ENCODE results near the gene SORL1.

Gene SORL1

GRCh38 chr11:121543836-121544380 is 91.8 kb downstream of the SORL1 start:
- ChIA-PET CTCF (no interaction called here), POLR2A (no interaction called here)
- TF ChIP-seq LEF1 (IDR thresholded peaks at IDR 0.05; ENCODE audit: borderline replicate concordance) (no peak), SUZ12 (IDR thresholded peaks at IDR 0.05) (no peak), ELF4 (IDR thresholded peaks at IDR 0.05) (no peak), FOXK2 (IDR thresholded peaks at IDR 0.05) (no peak), FOXM1 (IDR thresholded peaks at IDR 0.05; ENCODE audit: borderline replicate concordance) (no peak), HDGF (IDR thresholded peaks at IDR 0.05; ENCODE audit: borderline replicate concordance) (no peak), NFRKB (IDR thresholded peaks at IDR 0.05) (no peak), ARNT (IDR thresholded peaks at IDR 0.05) (no peak)
- TF ChIP-seq, protein P1, sequence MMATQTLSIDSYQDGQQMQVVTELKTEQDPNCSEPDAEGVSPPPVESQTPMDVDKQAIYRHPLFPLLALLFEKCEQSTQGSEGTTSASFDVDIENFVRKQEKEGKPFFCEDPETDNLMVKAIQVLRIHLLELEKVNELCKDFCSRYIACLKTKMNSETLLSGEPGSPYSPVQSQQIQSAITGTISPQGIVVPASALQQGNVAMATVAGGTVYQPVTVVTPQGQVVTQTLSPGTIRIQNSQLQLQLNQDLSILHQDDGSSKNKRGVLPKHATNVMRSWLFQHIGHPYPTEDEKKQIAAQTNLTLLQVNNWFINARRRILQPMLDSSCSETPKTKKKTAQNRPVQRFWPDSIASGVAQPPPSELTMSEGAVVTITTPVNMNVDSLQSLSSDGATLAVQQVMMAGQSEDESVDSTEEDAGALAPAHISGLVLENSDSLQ (IDR thresholded peaks at IDR 0.05), result no peak
- no peak for DNase-seq (ENCODE audit: extremely low spot score)

GRCh38 chr11:121544956-121545355 is 92.8 kb downstream of the SORL1 start:
- DNase-seq (ENCODE audit: extremely low spot score), result no peak
- CTCF ChIA-PET, result no interaction called here
- TF ChIP-seq FOXM1 (IDR thresholded peaks at IDR 0.05; ENCODE audit: borderline replicate concordance), result no peak
- TF ChIP-seq SUZ12 (IDR thresholded peaks at IDR 0.05), result no peak
- no peak for TF ChIP-seq ELF4 (IDR thresholded peaks at IDR 0.05)
- POLR2A ChIA-PET, result no interaction called here

DNA sequence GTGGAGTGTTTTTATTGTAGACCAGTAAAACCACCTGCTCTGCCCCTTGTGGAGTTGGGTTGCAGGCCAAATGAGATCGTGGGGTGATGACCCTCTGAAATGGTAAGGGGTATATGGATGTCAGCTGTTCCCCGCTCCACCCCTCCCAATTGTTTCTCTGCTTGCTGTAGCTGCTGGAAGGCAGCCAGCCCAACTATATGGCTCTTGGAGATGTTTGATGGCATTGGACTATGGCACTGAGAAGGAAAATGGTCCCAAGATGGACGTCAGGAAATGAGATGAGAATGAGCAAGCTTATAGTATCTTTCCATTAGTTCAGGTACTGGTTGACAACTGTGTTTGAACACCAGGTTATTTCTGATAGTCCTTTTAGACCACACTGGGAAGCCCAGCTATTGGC is 95.5 kb downstream of the SORL1 start:
- ChIA-PET POLR2A (no interaction called here), CTCF (no interaction called here)
- TF ChIP-seq SUZ12 (IDR thresholded peaks at IDR 0.05) (no peak), FOXK2 (IDR thresholded peaks at IDR 0.05) (no peak), FOXA1 (IDR thresholded peaks at IDR 0.05) (no peak), ZNF384 (IDR thresholded peaks at IDR 0.05) (no peak), CTBP1 (IDR thresholded peaks at IDR 0.05; ENCODE audit: borderline replicate concordance) (no peak)
- TF ChIP-seq, protein P1 (IDR thresholded peaks at IDR 0.05), result no peak

GRCh38 chr11:121550247-121551030 is 98.3 kb downstream of the SORL1 start:
- DNase-seq (ENCODE audit: extremely low spot score), result no peak
- TF ChIP-seq L3MBTL2 (conservative IDR thresholded peaks at IDR 0.05) (no peak), ZNF384 (IDR thresholded peaks at IDR 0.05) (no peak), HDGF (IDR thresholded peaks at IDR 0.05; ENCODE audit: borderline replicate concordance) (no peak), ARNT (IDR thresholded peaks at IDR 0.05) (no peak), LEF1 (IDR thresholded peaks at IDR 0.05; ENCODE audit: borderline replicate concordance) (no peak), NFRKB (IDR thresholded peaks at IDR 0.05) (no peak), SUZ12 (IDR thresholded peaks at IDR 0.05) (no peak), FOXA1 (IDR thresholded peaks at IDR 0.05) (no peak)
- TF ChIP-seq, protein P1 (IDR thresholded peaks at IDR 0.05), result no peak
- POLR2A ChIA-PET, result no interaction called here
- CTCF ChIA-PET, result no interaction called here

More for the DNA sequence above, 95.5 kb downstream of the SORL1 start:
- DNase-seq (ENCODE audit: extremely low spot score), result no peak

DNA sequence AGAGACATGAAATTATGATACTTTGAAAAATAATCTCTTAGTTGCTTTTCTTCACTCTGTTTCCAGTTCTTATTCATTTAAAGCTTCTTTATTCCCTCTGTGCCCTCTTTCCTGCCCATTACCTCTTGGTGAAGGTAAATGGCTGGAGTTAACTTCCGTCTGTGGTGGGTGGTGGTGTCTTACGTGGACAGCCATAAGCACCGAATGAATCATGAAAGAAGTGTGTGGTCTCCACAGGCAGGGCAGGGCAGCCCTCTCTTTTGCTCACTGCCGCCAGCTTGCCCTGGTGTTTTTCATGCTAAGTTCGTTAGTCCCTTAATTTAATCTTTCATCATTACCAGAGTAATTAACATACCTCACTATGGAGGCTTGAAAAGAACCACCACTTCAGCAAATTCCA is 99.3 kb downstream of the SORL1 start:
- POLR2A ChIA-PET, result no interaction called here

GRCh38 chr11:121552154-121552553 is 100.0 kb downstream of the SORL1 start:
- ChIA-PET POLR2A (no interaction called here), CTCF (interaction anchor here (0.6 kb wide), 1 partner anchor 432 kb away, joined by 3 read pairs; no protein-coding TSS in a partner anchor)
- no peak for DNase-seq (ENCODE audit: extremely low spot score)
- no peak for TF ChIP-seq ARNT (IDR thresholded peaks at IDR 0.05)
- no peak for TF ChIP-seq ZNF384 (IDR thresholded peaks at IDR 0.05)
- TF ChIP-seq SP1 (IDR thresholded peaks at IDR 0.05), result no peak
- TF ChIP-seq, protein P1 (IDR thresholded peaks at IDR 0.05), result no peak
- no peak for TF ChIP-seq LEF1 (IDR thresholded peaks at IDR 0.05; ENCODE audit: borderline replicate concordance)
- no peak for TF ChIP-seq TARDBP (IDR thresholded peaks at IDR 0.05)
- no peak for TF ChIP-seq BHLHE40 (IDR thresholded peaks at IDR 0.05; ENCODE audit: borderline replicate concordance)
- TF ChIP-seq FOXM1 (IDR thresholded peaks at IDR 0.05; ENCODE audit: borderline replicate concordance), result no peak
- no peak for TF ChIP-seq CTBP1 (IDR thresholded peaks at IDR 0.05; ENCODE audit: borderline replicate concordance)
- no peak for TF ChIP-seq FOXA1 (IDR thresholded peaks at IDR 0.05)
- TF ChIP-seq SUZ12 (IDR thresholded peaks at IDR 0.05), result no peak

More for the DNA sequence above, 99.3 kb downstream of the SORL1 start:
- no peak for TF ChIP-seq ELF4 (IDR thresholded peaks at IDR 0.05)
- no peak for TF ChIP-seq BHLHE40 (IDR thresholded peaks at IDR 0.05; ENCODE audit: borderline replicate concordance)
- no peak for TF ChIP-seq L3MBTL2 (conservative IDR thresholded peaks at IDR 0.05)
- no peak for TF ChIP-seq HDGF (IDR thresholded peaks at IDR 0.05; ENCODE audit: borderline replicate concordance)
- TF ChIP-seq CTBP1 (IDR thresholded peaks at IDR 0.05; ENCODE audit: borderline replicate concordance), result no peak
- no peak for TF ChIP-seq ZNF384 (IDR thresholded peaks at IDR 0.05)
- TF ChIP-seq FOXA1 (IDR thresholded peaks at IDR 0.05), result no peak
- no peak for TF ChIP-seq LEF1 (IDR thresholded peaks at IDR 0.05; ENCODE audit: borderline replicate concordance)
- no peak for TF ChIP-seq NFRKB (IDR thresholded peaks at IDR 0.05)
- TF ChIP-seq TARDBP (IDR thresholded peaks at IDR 0.05), result no peak
- TF ChIP-seq SP1 (IDR thresholded peaks at IDR 0.05), result no peak
- TF ChIP-seq FOXK2 (IDR thresholded peaks at IDR 0.05), result no peak
- TF ChIP-seq, protein P1 (IDR thresholded peaks at IDR 0.05), result no peak
- TF ChIP-seq FOXM1 (IDR thresholded peaks at IDR 0.05; ENCODE audit: borderline replicate concordance), result no peak
- no peak for TF ChIP-seq SUZ12 (IDR thresholded peaks at IDR 0.05)
- CTCF ChIA-PET, result no interaction called here
- DNase-seq (ENCODE audit: extremely low spot score), result no peak
